ENCODE measurements around the gene NDUFA7.
"Not testable (repeated sequence)": the region's sequence is repeated elsewhere in the genome, so short reads cannot be mapped to it uniquely, and the experiment has no call there.

GRCh38 chr19:8276508-8276907, 44.7 kb downstream of the NDUFA7 start:
- TF ChIP-seq CTCF, POLR2A (IDR thresholded peaks at IDR 0.05): not testable (repeated sequence)
